A204.1 (cell line): ENCODE data around the gene UTP25.
"Not testable (repeated sequence)": the region's sequence is repeated elsewhere in the genome, so short reads cannot be mapped to it uniquely, and the experiment has no call there.

Source experiments
- FAIRE-seq: peaks from 2 replicates; lab custom pipeline; 2012; peaks lifted over from hg19 to GRCh38; lab: Jason Lieb, UNC

UTP25 gene

DNA sequence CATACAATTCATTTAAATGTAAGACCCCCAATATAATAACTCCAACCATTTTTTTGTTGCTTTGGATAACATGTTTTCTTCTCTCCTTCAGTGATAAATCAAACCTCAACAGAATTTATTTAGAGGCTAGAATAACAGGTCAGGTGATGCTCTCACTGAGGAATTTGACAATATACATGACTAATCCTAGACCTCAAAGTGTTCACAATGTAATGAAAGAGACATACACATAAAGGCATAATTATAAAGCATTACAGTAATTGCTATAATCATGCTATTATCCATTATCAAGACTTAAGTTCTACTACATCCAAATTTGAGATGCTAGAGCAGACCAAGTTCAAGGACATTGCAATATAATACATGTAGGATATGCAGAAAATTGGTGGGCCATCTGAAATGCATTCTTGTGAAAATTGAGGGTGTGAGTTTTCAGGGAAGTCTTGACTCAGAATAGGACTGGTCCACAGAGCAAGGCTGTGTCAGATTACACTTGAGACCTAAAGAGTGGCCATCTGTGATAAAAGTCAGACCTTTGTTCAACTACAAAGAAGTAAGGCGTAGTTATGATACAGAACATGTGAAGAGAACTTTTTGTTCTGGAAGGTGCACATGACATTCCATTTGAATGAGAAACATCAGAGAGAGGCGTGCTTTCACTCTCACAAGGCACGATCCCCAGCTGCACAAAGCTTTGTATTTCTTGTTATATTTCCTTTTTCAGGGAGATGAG lies 45.5 kb downstream of the UTP25 start:
- FAIRE-seq = no peak

DNA sequence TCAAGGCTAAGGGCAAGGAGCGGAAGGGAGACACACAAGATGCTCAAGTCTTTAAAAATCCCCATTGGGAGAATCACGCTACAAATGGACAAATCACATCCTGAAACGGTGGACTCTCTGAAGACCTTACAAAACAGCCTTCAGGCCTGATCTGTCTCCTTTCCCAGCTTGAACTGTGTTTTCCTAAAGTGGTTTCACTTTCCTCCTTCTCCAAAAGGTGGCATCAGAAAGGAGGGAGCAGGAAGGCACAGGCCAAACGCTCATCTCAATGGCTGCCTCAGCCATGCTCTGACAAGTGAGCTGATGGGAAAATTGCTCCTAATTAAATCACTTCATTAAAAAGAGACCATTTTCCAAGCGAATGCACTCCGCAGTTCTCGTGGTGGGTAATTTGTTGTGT lies 47.7 kb downstream of the UTP25 start:
- FAIRE-seq = no peak

DNA sequence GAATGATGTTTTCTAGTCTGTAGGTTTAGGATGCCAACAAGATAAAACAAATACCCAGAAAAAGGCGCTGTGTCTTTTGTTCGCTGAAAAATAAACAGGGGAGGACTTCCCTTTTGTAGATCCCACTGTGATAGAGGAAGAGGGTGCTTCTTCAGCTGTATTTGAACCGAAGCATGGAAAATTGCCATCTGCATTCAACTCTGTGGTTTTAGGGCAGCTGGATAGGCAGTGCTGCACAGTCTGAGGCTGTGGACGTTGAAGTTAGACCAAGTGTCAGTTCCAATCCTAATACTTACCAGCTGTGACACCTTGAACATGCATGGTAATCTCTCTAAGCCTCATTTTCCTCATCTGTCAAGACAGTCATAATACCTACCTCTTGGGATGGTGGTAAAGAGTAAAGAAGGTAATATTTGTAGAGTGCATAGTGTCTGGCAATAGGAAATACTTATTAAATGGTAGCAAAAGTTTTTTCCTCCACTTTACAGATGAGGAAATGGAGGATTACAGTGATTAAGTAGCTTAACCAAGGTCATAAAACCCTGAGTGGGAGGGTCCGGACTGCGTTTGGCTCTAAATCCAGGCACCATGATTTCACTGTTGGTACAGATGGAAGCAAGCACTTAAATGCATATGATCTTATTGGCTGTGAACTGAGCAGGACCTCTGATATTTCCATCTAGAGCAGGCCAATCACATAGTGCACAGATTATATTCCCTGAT lies 48.5 kb downstream of the UTP25 start:
- no peak for FAIRE-seq

DNA sequence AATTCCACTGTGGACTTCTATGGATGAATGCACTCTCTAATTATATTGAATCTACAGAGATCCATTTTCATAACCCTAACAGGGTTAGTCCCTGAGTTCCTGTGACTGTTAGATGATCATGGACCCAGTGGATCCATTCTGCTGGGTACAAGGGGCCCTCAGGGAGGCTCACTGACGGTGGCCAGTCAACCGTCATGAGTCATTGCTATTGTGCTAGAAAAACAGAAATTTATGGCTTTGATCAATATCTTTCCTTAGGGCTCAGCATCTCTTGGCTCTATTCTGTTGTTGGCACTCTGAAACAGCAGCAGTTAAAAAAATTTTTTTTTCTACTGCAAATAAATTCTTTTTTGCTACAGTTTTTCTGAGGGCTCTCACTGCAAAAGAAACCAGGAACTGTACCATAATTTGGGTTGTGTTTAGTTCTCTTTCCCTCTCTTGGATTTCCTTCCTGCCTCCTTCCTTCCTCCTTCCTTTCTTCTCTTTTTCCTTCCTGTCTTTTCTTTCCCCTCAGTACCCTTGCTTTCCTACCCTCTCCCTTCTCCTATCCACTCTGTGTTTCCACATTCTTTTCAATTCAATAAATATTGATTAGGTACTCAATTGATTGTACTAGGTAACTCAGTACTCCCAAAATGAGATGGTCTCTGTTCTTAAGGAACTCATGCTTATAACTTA lies 49.5 kb downstream of the UTP25 start:
- FAIRE-seq = no peak

DNA sequence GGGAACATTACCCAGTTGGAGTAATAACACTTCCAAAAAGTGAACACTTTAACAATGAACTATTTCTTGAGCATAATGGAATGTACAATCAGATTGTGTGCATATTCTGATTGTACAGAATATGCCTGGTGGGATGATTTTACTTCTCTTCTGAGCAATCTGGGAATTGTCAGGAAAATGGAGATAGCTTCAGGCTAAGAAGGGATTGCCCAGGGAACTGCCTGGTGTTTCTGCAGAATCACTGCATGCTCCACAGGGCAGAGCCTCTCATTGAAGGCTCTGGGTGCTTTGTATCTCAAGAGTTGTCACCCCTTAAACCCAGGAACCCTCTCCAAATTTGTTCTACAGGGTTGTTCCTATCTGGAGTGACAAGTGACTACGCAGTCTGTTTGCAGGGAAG lies 51.2 kb downstream of the UTP25 start:
- FAIRE-seq = no peak

DNA sequence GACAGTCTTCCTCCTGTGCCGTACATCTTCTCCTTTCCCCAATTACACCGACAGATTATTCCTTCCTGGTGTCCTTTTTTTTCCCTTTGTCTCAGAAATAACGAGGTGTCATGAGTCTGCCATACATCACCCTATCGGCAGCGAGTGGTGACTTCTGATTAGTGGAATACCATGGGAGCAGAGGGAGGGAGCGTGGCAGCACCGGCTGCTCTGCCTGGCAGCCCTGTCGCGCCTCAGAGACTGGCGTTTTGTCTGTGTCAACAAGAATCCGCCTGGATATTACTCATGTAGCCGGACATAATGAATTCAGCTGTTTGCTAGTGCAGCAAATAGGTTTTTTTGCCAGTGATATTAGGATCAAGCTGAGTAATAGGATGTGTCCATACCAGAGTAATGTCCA lies 51.8 kb downstream of the UTP25 start:
- no peak for FAIRE-seq

DNA sequence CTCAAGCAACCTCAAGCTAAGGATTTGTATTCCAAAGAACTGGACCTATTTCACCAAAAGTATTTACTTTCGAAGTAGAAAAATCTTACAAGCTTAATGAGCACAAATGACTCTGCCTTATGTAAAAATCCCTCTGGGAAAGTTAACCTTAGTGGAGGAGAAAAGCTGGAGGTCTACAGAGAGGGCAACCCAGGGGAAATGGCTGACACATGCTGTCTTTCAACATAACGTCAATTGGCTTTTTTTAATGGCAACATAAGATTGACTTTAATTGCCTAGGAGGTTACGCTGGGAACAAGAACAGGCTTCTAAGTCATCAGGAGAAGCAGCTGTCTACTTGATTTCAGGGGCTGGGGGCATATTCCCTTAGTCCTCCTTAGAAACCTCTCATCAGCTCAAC lies 52.3 kb downstream of the UTP25 start:
- FAIRE-seq = no peak

DNA sequence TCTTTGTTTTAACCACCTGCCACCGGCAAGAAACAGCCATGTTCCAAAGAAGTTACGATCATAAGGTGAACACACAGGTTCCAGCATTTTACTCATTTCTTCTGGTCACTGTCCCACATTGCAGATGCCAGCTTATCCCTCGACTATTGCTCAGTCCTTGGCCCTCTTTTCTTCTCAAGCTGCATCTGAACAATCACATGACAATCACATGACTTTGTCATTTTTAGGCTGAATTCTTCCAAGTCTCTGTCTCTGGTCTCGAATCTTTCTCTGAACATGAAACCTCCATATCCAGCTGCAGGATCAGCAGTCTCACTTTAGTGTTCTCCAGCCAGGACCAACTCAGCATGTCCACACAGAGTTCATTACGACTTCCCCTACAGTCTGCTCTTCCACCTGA lies 53.8 kb downstream of the UTP25 start:
- FAIRE-seq = no peak

DNA sequence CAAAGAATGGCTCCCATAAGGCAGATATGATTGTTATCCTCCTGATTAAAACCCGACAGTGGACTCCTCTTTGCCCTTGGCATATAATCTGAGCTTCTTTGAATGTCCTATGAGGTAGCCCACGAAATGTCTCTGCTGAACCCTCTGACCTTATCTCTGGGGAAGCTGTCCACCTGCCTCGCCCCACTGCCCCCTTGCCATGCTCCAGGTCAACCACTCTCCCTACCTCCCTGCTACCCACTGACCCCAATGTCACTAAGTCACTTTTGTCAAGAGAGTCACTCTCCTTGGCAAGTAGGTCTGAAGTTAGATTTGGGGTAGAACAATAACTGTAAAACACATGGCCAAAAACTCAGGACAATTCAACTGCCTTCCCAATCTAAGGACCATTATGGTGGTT lies 54.5 kb downstream of the UTP25 start:
- FAIRE-seq = no peak

DNA sequence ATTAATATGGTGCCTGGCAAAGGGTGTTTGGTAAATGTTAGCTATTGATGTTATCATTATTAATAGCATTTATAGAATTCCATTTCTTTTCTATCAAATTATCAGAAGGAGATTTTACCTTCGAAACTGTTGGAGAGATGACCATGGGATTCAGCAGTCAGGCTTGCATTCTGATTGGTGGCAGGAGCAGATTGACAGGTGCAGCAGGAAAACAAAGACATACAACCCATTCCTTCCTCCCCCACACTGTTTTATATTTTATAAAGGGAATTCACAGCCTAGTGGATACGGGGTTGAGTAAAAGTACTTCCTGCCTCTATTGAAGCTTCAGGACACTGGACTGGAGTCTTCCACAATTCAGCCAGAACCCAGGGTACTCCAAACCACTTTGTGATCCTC lies 55.2 kb downstream of the UTP25 start:
- FAIRE-seq = no peak

DNA sequence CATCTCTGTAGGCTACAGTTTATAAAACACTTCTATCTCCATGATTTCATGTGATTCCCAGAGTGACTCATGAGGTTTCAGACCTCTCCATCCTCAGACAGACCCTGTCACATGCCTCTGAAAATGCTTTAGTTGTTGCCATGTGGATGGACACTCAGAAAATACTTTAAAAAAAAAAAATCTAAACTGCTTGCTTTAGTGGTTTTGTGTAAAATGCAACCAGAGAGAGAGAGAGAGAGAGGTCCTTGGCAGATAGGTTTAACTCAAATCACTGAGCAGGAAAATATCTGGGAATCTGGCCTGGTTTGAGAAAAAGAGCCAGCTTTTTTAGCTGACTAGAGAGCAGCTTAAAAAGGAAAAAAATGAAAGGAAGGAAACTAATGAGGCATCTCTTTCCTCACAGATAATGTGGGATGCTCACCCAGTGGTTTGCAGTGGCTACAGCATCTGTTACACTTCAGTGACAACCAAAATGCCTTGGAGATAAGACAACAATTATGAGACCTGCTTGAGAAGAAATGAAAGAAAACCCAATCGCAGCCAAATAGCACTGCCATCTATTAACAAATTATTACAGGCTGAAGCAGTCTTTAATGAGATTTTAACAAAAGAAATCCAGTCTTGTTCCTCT lies 55.7 kb downstream of the UTP25 start:
- no peak for FAIRE-seq

DNA sequence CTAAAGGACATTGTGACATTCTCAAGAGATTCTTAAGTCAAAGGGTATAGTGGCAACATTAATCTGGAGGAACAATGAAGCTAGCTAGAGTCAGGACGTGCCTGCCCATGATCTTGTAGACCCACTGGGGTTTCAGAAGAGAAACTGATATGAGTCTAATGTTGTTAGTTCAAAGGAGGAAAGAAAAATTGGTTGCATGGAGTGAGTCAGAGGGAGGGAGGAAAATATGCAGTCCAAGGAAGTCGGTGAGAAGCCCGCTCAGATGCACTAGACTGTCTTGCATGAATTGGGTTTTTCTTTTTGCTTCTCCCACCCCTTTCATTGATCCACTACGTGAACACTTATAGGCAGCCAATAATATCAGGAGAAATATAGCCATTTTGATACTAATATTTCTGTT lies 56.5 kb downstream of the UTP25 start:
- FAIRE-seq = no peak

DNA sequence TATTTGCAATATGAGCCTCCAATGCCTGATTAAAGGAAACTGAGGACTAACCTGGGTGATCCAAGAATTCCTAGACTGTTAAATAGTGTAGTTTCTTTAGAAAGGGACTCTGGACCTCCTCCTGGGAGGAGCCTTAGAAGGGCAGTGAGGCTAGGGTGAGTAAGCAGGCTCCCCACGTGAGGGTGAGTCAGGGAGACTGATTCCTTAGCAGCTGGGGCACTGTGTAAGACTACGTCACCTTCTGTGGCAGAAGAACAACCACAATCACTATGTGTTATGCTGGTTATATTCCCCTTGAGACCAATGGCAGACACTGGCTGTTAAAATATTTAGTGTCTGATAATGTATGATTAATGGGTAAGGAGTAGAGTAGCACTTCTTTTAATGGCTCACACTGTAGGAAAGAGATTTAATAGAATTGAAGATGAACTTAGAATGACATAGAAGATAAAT lies 56.9 kb downstream of the UTP25 start:
- FAIRE-seq = no peak

DNA sequence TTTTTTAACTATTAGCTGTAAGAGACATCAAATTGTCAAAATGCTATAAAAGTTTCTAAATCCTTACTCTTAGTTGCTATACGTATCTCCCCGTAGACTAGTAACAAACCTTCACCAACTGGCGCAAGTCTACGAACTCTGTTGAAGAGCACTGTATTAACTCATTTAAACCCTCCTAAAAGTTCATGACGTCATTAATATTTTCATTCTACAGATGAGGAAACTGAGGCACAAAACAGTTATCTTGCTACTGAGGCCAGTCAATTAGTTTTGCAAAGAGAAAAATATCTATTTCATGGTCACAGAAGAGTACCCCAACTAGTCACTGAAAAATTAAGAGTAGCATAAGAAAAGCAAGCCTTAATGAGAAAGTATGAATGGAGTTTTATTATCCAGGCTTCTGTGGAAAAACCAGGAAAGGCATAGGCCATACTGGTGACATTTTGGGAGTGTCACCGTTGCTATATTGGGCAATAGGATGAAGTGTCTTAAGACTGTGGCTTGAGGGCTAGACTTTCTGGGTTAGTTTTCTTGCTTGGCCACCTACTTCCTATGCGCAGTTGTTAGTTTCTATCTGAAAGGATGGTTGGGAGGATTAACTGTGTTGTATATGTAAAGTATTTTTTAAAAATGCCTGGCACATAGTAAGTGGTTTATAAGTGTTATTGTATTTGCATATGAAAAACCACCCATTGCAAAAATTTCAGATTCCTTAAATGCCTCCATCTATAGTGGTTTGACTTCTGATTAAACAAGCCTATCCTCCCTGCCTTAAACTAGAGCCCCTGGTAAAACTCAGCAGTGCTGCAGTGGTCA lies 57.8 kb downstream of the UTP25 start:
- FAIRE-seq = no peak

DNA sequence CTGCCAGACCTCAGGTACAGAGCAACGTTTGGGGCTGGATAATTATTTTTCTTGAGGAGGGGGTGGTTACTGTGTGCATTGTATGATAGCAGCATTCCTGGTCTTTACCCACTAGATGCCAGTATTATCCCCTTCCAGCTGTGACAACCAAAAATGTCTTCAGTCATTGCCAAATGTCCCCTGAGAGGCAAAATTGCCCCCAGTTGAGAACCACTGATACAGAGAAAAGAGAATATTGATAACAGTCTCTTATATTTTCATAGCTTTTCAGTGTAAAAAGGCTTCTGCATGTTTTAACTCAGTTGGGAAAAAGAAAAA lies 58.4 kb downstream of the UTP25 start:
- no peak for FAIRE-seq

DNA sequence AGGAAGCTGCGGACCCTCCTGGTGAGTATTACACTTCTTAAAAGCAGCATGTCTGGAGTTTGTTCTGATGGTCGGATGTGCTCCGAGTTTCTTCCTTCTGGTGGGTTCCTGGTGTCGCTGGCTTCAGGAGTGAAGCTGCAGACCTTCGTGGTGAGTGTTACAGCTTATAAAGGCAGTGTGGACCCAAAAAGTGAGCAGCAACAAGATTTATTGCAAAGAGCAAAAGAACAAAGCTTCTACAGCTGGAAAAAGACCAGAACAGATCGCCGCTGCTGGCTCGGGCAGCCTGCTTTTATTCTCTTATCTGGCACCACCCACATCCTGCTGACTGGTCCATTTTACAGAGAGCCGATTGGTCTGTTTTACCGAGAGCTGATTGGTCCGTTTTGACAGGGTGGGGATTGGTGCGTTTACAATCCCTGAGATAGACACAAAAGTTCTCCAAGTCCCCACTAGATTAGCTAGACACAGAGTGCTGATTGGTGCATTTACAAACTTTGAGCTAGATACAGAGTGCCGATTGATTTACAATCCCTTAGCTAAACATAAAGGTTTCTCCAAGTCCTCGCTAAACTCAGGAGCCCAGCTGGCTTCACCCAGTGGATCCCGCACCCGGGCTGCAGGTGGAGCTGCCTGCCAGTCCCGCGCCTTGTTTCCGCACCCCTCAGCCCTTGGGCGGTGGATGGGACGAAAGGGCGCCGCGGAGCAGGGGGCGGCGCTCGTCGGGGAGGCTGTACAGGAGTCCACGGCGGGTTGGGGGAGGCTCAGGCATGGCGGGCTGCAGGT lies 60.7 kb downstream of the UTP25 start:
- FAIRE-seq = not testable (repeated sequence)

DNA sequence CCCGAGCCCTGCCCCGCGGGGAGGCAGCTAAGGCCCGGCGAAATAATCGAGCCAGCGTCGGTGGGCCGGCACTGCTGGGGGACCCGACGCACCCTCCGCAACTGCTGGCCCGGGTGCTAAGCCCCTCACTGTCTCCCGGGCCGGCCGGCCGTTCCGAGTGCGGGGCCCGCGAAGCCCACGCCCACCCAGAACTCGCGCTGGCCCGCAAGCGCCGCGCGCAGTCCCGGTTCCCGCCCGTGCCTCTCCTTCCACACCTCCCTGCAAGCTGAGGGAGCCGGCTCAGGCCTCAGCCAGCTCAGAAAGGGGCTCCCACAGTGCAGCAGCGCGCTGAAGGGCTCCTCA lies 61.3 kb downstream of the UTP25 start:
- no peak for FAIRE-seq

DNA sequence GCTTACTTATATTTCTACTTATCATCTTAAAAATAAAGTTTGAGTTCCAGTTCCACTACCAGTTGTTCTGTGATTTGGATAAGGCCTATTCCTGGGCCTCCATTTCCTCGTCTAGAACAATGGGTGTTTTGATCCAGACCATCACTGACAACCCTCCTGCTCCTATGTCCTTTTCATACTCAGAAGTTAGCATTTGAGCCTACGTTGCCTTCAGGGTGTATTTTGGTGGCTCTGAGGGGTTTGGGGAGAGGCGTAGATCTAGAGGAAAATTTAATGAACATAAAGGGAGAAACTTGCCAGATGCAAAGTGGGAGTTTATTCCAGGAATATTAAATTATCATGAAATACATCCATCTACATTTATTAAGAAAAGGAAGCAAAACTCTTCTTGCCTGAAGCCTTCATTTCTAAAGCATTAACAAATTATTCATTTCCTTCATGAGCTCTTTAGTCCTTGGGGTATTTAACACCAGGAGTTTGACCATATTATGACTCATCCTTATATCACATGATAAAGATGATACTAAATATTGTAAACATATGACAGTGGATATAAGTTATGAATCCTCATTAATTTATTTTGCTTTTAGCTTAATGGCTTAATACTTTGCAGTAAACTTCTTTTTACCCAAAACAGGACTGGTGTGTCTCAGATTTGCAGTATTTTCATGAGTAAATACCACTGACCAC lies 63.0 kb downstream of the UTP25 start:
- FAIRE-seq = no peak

DNA sequence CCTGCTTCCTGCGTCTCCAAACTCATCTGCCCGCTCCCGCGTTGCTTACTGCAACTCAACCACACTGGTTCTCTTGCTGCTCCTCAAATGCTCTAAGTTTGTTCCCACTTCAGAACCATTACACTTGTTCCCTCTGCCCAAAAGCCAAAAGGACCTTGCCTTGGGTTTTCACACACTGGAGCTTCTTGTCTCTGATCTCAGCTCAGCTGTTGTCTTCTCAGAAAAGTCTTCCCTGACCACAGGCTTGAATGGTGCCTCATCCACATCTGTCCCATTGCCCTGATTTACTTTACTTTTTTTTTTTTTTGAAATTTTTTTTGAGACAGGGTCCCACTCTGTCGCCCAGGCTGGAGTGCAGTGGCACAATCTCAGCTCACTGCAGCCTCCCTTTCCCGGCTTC lies 66.0 kb downstream of the UTP25 start:
- no peak for FAIRE-seq

DNA sequence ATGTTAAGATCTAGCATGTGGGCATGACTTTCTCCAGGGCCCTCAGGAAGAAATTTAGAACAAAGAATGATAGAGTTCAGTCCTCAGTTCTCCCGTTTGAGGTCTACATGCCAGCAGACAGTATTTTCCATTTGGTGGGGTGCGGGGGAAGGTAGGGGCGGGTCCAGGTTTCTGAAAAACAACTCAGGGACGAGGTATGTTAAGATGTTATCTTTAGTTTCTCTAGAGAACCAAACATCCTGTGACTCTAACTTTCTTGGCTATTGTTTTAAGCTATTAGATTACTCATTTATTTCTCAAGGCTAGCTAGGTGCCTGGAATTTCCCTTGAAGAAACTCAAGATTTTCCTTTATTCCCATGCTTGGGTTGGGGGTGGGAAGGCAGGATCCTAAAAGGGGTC lies 67.9 kb downstream of the UTP25 start:
- no peak for FAIRE-seq

DNA sequence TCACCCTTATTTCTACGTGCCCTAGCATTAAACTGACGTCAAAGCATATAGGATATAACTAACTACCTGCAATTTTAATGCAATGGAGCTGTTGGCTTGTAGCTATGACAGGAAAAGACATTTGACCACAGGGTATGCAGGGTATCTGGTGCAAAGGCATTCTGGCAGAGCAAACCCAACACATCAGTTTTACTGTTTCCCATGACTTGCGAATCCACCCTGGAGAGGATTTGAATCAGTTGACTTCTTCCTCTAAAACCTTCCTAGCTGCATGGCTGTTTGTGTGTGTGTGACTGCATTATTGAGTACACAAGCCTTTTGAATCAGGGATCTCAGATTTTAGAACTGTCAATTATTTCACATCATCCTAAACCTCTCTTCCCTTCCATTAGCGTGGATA lies 68.6 kb downstream of the UTP25 start:
- FAIRE-seq = no peak
